ENCODE data around the gene GPR107. TPM values are rescaled to one million over a fixed set of nuclear protein-coding genes. Genes with fewer than 3 reads are reported as not detected.

GPR107 gene
- total and polyA plus RNA-seq, 2 of the 8 experiments (the other 6 are each of a cell fraction or from before 2014, with no cell fraction given), result 19.3 to 30.7 TPM

DNA sequence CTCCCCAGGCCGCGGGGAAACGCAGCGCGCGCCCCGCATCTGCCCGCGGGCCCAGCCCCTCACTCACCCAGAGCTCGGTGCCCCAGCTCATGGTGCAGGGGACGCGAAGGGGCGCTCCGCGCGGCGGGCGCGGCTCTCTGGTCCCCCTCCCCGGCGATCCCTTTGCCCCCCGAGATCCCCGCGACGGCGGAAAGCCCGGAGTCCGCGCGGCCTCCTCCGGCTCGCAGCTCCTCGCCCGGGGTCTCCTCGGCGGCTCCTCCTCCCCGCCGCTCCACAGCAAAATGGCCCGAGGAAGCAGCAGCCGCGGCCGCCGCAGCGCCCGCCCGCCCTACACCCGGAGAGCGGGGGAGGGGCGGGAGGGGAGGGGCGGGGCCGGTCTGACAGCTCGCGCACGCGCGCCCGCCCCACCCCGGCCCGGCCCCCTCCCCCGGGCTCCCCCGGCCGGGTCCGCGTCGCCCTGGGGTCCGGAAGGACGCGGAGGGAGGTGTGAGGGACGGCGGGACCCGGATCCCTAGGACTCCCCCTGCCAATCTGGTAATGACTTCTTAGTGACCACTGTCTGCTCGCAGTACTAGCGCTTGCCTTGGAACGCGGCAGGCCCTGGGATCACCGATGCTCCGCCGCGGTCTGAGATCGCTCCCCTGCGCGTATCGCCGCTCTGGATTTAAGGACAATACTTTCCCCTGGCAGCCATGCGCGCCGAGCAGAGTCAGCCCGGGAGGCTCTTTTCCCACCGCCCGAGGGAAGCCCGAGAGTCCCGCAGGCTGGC is 10.6 kb upstream of the GPR107 start, which contains the start of gene FNBP1 (continued):
- TF ChIP-seq CHD7 (IDR thresholded peaks at IDR 0.05; ENCODE audit: insufficient replicate concordance, low read length) (no peak), HDAC6 (IDR thresholded peaks at IDR 0.05; ENCODE audit: low read depth, low read length) (no peak), CEBPB (IDR thresholded peaks at IDR 0.05; ENCODE audit: low read depth, low read length) (no peak), YY1 (IDR thresholded peaks at IDR 0.05; ENCODE audit: low read depth, low read length) (no peak; the same call in 1 of the 2 replicates), SIN3A (conservative IDR thresholded peaks at IDR 0.05 in 1 of 2, IDR thresholded peaks at IDR 0.05 in 1 of 2; ENCODE audit: low read depth in 1 of 2, low read length in 2 of 2) (peak; percentile 20 to 71; a peak in 2 of 4 replicates), PHF8 (conservative IDR thresholded peaks at IDR 0.05; ENCODE audit: low read depth, low read length) (peak; percentile 46)
- TF ChIP-seq, protein P1, sequence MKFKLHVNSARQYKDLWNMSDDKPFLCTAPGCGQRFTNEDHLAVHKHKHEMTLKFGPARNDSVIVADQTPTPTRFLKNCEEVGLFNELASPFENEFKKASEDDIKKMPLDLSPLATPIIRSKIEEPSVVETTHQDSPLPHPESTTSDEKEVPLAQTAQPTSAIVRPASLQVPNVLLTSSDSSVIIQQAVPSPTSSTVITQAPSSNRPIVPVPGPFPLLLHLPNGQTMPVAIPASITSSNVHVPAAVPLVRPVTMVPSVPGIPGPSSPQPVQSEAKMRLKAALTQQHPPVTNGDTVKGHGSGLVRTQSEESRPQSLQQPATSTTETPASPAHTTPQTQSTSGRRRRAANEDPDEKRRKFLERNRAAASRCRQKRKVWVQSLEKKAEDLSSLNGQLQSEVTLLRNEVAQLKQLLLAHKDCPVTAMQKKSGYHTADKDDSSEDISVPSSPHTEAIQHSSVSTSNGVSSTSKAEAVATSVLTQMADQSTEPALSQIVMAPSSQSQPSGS (IDR thresholded peaks at IDR 0.05; ENCODE audit: low read length), result no peak
